ENCODE results near the gene CASP1. TPM values are rescaled to one million over a fixed set of nuclear protein-coding genes. Genes with fewer than 3 reads are reported as not detected.
A peak's percentile ranks its signal among the peaks of the same experiment; 100 is the strongest.

Gene CASP1
- total RNA-seq, 1 donor from 2014 or later = 23.3 TPM

GRCh38 chr11:105000167-105000566 lies 34.8 kb downstream of the CASP1 start:
- intact Hi-C loops (cut with DNase I) = no loop called here
- Histone ChIP-seq H3K4me1 (no peaks in the 10 kb centered on the region), H3K36me3 (no peaks in the 10 kb centered on the region), H3K27ac (no peak overlapping the region), H3K4me3 (no peak overlapping the region), H3K27me3 (no peaks in the 10 kb centered on the region), H3K9me3 (no peaks in the 10 kb centered on the region)
- TF ChIP-seq POLR2A (IDR thresholded peaks at IDR 0.05) = no peak
- no peak for TF ChIP-seq POLR2AphosphoS5 (IDR thresholded peaks at IDR 0.05; ENCODE audit: insufficient read depth in 1 of 2, low read depth in 1 of 2)
- TF ChIP-seq, protein P1, sequence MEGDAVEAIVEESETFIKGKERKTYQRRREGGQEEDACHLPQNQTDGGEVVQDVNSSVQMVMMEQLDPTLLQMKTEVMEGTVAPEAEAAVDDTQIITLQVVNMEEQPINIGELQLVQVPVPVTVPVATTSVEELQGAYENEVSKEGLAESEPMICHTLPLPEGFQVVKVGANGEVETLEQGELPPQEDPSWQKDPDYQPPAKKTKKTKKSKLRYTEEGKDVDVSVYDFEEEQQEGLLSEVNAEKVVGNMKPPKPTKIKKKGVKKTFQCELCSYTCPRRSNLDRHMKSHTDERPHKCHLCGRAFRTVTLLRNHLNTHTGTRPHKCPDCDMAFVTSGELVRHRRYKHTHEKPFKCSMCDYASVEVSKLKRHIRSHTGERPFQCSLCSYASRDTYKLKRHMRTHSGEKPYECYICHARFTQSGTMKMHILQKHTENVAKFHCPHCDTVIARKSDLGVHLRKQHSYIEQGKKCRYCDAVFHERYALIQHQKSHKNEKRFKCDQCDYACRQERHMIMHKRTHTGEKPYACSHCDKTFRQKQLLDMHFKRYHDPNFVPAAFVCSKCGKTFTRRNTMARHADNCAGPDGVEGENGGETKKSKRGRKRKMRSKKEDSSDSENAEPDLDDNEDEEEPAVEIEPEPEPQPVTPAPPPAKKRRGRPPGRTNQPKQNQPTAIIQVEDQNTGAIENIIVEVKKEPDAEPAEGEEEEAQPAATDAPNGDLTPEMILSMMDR (IDR thresholded peaks at IDR 0.05) = no peak
- DNase-seq (ENCODE audit: extremely low spot score in 2 of 2) = no peak

- TF ChIP-seq POLR2A (IDR thresholded peaks at IDR 0.05) (no peak), POLR2AphosphoS5 (IDR thresholded peaks at IDR 0.05; ENCODE audit: insufficient read depth in 1 of 2, low read depth in 1 of 2) (no peak)
- TF ChIP-seq, protein P1 (IDR thresholded peaks at IDR 0.05) = no peak
- Histone ChIP-seq H3K9me3 (no peaks in the 10 kb centered on the region), H3K4me1 (no peaks in the 10 kb centered on the region), H3K27me3 (no peaks in the 10 kb centered on the region), H3K27ac (no peak overlapping the region), H3K36me3 (no peaks in the 10 kb centered on the region), H3K4me3 (no peak overlapping the region)
- intact Hi-C loops (cut with DNase I) = no loop called here
- DNase-seq (ENCODE audit: extremely low spot score in 2 of 2) = no peak
Measured at GRCh38 chr11:104999721-105000120, 35.2 kb downstream of the CASP1 start.

GRCh38 chr11:104997288-104997687 lies 37.7 kb downstream of the CASP1 start:
- DNase-seq (ENCODE audit: extremely low spot score in 2 of 2) = no peak
- TF ChIP-seq POLR2AphosphoS5 (IDR thresholded peaks at IDR 0.05; ENCODE audit: insufficient read depth in 1 of 2, low read depth in 1 of 2) (no peak), POLR2A (IDR thresholded peaks at IDR 0.05) (no peak)
- TF ChIP-seq, protein P1 (IDR thresholded peaks at IDR 0.05) = no peak
- intact Hi-C loops (cut with DNase I) = no loop called here
- H3K9me3 ChIP-seq = no peaks in the 10 kb centered on the region
- no peak overlapping the region for H3K27ac ChIP-seq
- H3K27me3 ChIP-seq = no peaks in the 10 kb centered on the region
- H3K4me1 ChIP-seq = no peaks in the 10 kb centered on the region
- H3K4me3 ChIP-seq = no peak overlapping the region
- no peaks in the 10 kb centered on the region for H3K36me3 ChIP-seq

- intact Hi-C loops (cut with DNase I) = no loop called here
- DNase-seq (ENCODE audit: extremely low spot score in 2 of 2) = no peak
- no peaks in the 10 kb centered on the region for H3K4me1 ChIP-seq
- no peaks in the 10 kb centered on the region for H3K36me3 ChIP-seq
- no peak overlapping the region for H3K4me3 ChIP-seq
- no peak overlapping the region for H3K27ac ChIP-seq
- TF ChIP-seq, protein P1 (IDR thresholded peaks at IDR 0.05) = no peak
- TF ChIP-seq POLR2AphosphoS5 (IDR thresholded peaks at IDR 0.05; ENCODE audit: insufficient read depth in 1 of 2, low read depth in 1 of 2) (no peak), POLR2A (IDR thresholded peaks at IDR 0.05) (no peak)
- H3K27me3 ChIP-seq = no peaks in the 10 kb centered on the region
- H3K9me3 ChIP-seq = no peaks in the 10 kb centered on the region
Measured at GRCh38 chr11:104995001-104995408, 39.9 kb downstream of the CASP1 start.

- H3K4me1 ChIP-seq = no peaks in the 10 kb centered on the region
- intact Hi-C loops (cut with DNase I) = no loop called here
- DNase-seq (ENCODE audit: extremely low spot score in 2 of 2) = no peak
- H3K27ac ChIP-seq = no peak overlapping the region
- no peak for TF ChIP-seq POLR2A (IDR thresholded peaks at IDR 0.05)
- TF ChIP-seq, protein P1 (IDR thresholded peaks at IDR 0.05) = no peak
- TF ChIP-seq POLR2AphosphoS5 (IDR thresholded peaks at IDR 0.05; ENCODE audit: insufficient read depth in 1 of 2, low read depth in 1 of 2) = peak in 1 of 2 donors; percentile 29
- no peaks in the 10 kb centered on the region for H3K36me3 ChIP-seq
- H3K9me3 ChIP-seq = no peaks in the 10 kb centered on the region
- H3K27me3 ChIP-seq = no peaks in the 10 kb centered on the region
- H3K4me3 ChIP-seq = no peak overlapping the region
Measured at GRCh38 chr11:104992781-104993180, 42.2 kb downstream of the CASP1 start.

All from vagina (tissue), 2 donors.